Cardiac muscle cell (in vitro differentiated cells and primary cell): ENCODE data around the gene DAB1. TPM values are rescaled to one million over a fixed set of nuclear protein-coding genes. Genes with fewer than 3 reads are reported as not detected.

Source experiments
- DNase-seq, 2 donors: peaks; one replicate each; pipeline versions ENCODE4 v3.0.0 to v3.0.0-alpha.2; 2010 to 2017; ENCODE audit warnings: low read depth in 1 of 2, low spot score in 1 of 2
- H3K27ac ChIP-seq: fragments of 200-600 bp; sonication (generic); 2 replicates; pipeline ENCODE4 v1.5.1; 2016
- H3K27me3 ChIP-seq: fragments of 200-600 bp; sonication (generic); 2 replicates; pipeline ENCODE4 v1.6.0; 2016; ENCODE audit warnings: control low read depth
- H3K36me3 ChIP-seq: fragments of 200-600 bp; sonication (generic); 2 replicates; pipeline ENCODE4 v1.5.1; 2016; ENCODE audit warnings: control low read depth
- H3K4me1 ChIP-seq: fragments of 200-600 bp; sonication (generic); 2 replicates; pipeline ENCODE4 v1.8.1; 2017; ENCODE audit warnings: low read depth, mild to moderate bottlenecking, mixed run types
- H3K4me3 ChIP-seq: fragments of 200-600 bp; sonication (generic); 2 replicates; pipeline ENCODE4 v1.5.1; 2016; ENCODE audit warnings: mild to moderate bottlenecking
- H3K9me3 ChIP-seq: fragments of 200-600 bp; sonication (generic); 2 replicates; pipeline ENCODE4 v1.5.1; 2017; ENCODE audit warnings: low read depth, mild to moderate bottlenecking, control low read depth
- CTCF ChIP-seq: IDR thresholded peaks from 2 replicates; pipeline ENCODE4 v1.5.1; 2012; ENCODE audit warnings: low read depth, mild to moderate bottlenecking, low read length
- polyA plus RNA-seq: library from polyadenylated mRNA; unstranded; fragments of >200 nt; fragmentation: Nextera tagmentation; extraction: Ambion mirVana; gene quantifications from 2 replicates; pipeline ENCODE4 v1.2.1, GENCODE V29; 2016
- total RNA-seq: library from RNA; depleted of rRNA; stranded (reverse); fragments of >200 nt; gene quantifications from 2 replicates; pipeline ENCODE4 v1.2.3, GENCODE V29; 2016

DAB1 gene
- total and polyA plus RNA-seq, 2 experiments from 2014 or later: 24.1 to 26.6 TPM

GRCh38 chr1:57324388-57324787 is 99.5 kb downstream of the DAB1 start:
- Histone ChIP-seq H3K36me3 (no peaks in the 10 kb centered on the region), H3K27me3 (no peaks in the 10 kb centered on the region), H3K4me1 (peaks cover 7% of the 10 kb centered on the region), H3K4me3 (no peak overlapping the region), H3K27ac (no peak overlapping the region), H3K9me3 (no peaks in the 10 kb centered on the region)
- no peak for TF ChIP-seq CTCF
- no peak for DNase-seq

GRCh38 chr1:57321776-57322175 is 102.1 kb downstream of the DAB1 start:
- DNase-seq: no peak
- no peak for TF ChIP-seq CTCF
- no peaks in the 10 kb centered on the region for H3K27me3 ChIP-seq
- no peaks in the 10 kb centered on the region for H3K36me3 ChIP-seq
- no peak overlapping the region for H3K4me3 ChIP-seq
- H3K27ac ChIP-seq: no peak overlapping the region
- H3K9me3 ChIP-seq: no peaks in the 10 kb centered on the region
- H3K4me1 ChIP-seq: no peaks in the 10 kb centered on the region

- Histone ChIP-seq H3K36me3 (no peaks in the 10 kb centered on the region), H3K4me1 (no peaks in the 10 kb centered on the region), H3K9me3 (no peaks in the 10 kb centered on the region), H3K27me3 (no peaks in the 10 kb centered on the region), H3K4me3 (no peak overlapping the region), H3K27ac (no peak overlapping the region)
- no peak for TF ChIP-seq CTCF
- DNase-seq: no peak
Measured at GRCh38 chr1:57319791-57320190, 104.1 kb downstream of the DAB1 start.

- Histone ChIP-seq H3K27me3 (no peaks in the 10 kb centered on the region), H3K36me3 (no peaks in the 10 kb centered on the region), H3K27ac (no peak overlapping the region), H3K9me3 (no peaks in the 10 kb centered on the region), H3K4me1 (no peaks in the 10 kb centered on the region), H3K4me3 (no peak overlapping the region)
- DNase-seq: peak in 1 of 2 donors; percentile 27
- no peak for TF ChIP-seq CTCF
Measured at GRCh38 chr1:57319165-57319564, 104.7 kb downstream of the DAB1 start.

GRCh38 chr1:57316861-57317260 is 107.0 kb downstream of the DAB1 start:
- no peaks in the 10 kb centered on the region for H3K4me1 ChIP-seq
- no peaks in the 10 kb centered on the region for H3K27me3 ChIP-seq
- H3K36me3 ChIP-seq: no peaks in the 10 kb centered on the region
- H3K27ac ChIP-seq: no peak overlapping the region
- no peaks in the 10 kb centered on the region for H3K9me3 ChIP-seq
- TF ChIP-seq CTCF: no peak
- no peak overlapping the region for H3K4me3 ChIP-seq
- no peak for DNase-seq

- TF ChIP-seq CTCF: no peak
- no peaks in the 10 kb centered on the region for H3K27me3 ChIP-seq
- no peak for DNase-seq
- H3K9me3 ChIP-seq: no peaks in the 10 kb centered on the region
- no peak overlapping the region for H3K4me3 ChIP-seq
- no peaks in the 10 kb centered on the region for H3K4me1 ChIP-seq
- H3K36me3 ChIP-seq: no peaks in the 10 kb centered on the region
- H3K27ac ChIP-seq: no peak overlapping the region
Measured at GRCh38 chr1:57316291-57316690, 107.6 kb downstream of the DAB1 start.
